ENCODE measurements around the gene CDC42SE2.
A peak's percentile ranks its signal among the peaks of the same experiment; 100 is the strongest.
"Not testable (repeated sequence)": the region's sequence is repeated elsewhere in the genome, so short reads cannot be mapped to it uniquely, and the experiment has no call there.

The CDC42SE2 gene

DNA sequence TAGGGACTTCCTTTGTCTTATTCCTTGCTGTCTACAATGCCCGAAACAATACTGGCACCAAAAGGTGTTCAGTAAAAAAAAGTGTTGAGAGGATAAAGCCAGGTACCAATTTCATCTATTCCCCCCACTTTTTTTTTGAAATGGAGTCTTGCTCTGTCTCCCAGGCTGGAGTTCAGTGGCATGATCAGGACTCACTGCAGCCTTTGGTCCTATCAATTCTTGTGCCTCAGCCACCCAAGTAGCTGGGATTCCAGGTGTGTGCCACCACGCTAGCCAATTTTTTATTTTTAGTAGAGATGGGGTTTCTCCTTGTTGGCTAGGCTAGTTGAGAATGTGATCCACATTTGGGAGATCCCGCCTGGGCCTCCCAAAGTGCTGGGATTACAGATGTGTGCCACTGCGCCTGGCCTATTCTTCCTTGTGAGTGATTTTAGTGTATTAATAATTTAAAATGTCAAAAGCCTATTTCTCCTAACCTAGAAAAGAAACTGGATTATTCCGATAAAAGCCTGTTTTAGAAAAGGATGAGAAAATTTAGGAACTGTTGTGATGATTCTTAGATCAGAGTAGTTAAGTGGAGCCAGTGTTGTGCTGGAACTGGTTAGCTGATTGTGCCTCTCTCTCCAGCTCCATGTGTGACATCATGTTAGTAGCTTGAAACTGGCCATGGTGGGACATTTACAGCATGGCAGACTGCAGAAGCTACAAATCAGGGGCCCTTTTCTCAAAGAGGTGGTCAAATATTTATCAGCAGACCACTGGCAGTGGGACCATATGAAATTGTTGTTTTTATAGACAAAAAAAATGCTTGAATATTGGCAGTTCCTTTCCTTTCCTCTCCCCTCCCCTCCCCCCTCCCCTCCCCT lies 14.3 kb downstream of the CDC42SE2 start:
- peak; percentile 37 for DNase-seq (ENCODE audit: low read depth)

DNA sequence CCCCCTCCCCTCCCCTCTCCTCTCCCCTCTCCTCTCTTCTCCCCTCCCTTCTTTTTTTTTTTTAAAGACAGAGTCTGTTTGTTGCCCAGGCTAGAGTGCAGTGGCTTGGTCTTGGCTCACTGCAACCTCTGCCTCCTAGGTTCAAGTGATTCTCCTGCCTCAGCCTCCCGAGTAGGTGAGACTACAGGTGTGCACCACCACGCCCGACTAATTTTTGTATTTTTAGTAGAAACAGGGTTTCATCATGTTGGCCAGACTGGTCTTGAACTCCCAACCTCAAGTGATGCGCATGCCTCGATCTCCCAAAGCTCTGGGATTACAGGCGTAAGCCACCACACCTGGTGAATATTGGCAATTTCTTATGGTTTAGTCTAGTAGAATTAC lies 14.9 kb downstream of the CDC42SE2 start:
- DNase-seq (ENCODE audit: low read depth) = not testable (repeated sequence)

DNA sequence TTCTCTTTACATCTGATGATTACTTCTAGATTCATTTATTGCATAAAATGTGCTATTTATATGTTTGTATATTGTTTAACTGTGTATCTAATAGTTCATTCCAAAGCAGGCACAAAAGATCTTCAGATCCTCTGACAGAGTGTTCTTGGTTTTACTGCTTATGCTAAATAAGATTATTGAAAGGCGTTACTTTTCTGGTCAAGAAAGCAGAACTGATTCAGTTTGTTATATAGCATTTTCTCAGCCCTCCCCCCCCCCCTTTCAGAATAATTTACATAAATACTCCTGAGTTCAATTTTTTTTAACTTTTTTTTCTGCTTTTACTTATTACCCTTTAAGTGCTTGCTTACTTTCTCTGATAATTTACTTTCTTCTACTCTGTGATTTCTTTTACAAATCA lies 15.4 kb downstream of the CDC42SE2 start:
- DNase-seq (ENCODE audit: low read depth) = no peak

DNA sequence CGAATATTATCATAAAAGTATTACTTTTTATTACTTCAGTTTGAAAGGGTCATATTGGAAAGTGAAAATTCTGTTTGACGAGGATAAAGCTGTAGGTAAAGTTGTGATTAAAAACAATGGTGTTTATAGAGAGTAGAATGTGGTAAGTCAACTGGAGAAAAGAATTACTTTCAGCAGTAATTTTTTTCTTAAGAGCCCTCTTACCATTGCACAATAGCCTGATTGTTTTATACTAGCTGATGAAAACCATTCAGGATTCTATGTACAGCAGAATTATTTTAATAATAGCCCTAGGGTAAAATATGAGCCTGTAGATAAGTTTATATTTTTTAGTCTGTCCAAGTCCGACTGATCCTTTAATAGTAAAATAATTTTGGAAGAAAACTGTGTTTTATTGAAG lies 16.6 kb downstream of the CDC42SE2 start:
- DNase-seq (ENCODE audit: low read depth) = no peak

DNA sequence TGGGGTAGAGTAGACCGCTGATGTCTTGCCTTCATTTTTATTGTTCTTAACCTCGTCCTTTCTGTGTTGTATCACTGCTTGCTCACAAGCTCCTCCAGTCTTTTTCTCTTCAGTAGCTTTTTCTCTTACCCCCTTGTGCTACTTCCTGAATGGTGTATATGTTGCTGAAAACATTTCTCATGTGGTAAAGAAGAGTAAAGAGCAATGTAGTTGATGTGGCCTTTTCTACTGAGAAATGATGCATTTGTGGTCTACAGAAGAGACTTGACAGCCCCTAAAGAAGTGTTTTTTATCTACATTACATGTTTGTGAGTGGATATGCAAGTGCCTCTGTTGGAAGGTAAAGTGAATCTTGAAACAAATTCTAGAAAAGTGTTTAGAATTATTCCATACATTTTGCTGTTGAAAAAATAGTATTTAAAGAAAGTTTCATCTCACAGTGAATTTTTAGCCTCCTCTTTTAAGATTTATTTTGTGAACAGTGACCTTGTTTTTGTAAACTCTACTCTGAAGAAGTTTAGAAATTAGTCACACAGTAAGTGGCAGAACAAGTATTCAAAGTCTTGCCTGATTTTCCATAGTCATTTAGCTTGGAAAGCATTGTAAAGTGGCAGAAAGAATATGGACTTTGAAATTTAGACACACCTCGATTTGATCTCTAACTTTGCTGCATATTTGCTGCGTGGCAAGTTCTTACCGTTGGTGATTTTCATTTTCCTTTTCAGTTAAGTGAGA lies 17.4 kb downstream of the CDC42SE2 start:
- peak; percentile 24 for DNase-seq (ENCODE audit: low read depth)

DNA sequence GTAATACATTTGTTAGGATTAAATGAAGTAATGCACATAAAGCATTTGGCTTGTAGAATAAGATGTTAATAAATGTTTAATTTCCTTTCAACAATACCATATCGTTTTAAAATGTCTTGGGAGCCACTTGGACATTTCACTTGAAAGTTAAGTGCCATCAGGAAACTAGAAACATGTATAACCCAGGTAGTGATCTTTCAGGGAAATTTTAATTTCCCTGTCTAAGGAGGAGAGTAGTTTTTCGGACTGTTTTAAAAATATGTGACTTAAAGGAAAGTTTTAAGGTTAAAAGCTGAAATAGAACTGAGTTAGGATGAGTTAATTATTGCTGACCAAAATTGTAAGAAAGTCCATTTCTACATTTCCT lies 18.0 kb downstream of the CDC42SE2 start:
- DNase-seq (ENCODE audit: low read depth) = no peak

DNA sequence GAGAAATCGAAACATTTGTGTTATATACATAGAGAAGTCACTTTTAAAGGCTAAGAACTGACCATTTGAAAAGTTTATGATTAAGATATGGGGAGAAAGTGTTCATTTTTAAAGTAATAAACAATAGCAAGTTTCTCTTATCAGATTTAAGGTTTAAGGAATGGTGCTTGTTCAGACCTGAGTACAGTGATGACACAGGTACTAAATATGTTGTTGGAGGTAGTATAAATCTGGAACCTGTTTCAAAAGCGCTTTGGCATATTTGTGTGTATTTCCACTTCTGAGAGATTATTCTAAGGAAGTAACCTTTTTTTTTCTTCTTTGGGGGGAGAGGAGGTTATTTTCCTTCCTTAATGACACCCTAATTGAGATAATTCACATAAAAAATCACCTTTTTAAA lies 18.4 kb downstream of the CDC42SE2 start:
- no peak for DNase-seq (ENCODE audit: low read depth)

DNA sequence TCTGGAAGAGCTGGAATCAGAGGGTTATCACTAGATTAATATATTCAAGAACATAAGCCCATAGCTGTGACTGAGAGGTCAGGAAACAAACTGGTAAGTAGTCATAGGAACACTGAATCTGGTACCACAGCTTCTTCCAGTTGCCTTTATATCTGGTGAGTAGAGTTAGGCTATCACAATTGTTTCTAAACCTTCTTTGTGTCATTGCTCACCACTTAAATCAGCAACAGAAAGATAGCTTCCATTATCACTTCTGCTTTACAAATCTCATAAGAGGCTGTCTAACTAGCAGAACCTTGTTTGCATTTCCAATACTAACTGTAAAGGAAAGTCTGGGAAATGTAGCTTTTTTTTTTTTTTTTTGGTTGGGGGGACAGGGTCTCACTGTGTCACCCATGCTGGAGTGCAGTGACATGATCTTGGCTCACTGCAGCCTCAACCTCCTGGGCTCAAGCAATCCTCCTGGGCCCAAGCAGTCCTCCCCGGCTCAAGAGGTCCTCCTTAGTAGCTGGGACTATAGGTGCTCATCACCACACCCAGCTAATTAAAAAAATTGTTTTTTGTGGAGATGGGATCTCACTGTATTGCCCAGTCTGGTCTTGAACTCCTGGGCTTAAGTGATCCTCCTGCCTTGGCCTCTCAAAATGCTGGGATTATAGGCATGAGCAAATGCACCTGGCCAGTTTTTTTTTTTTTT lies 22.0 kb downstream of the CDC42SE2 start:
- DNase-seq (ENCODE audit: low read depth) = no peak

DNA sequence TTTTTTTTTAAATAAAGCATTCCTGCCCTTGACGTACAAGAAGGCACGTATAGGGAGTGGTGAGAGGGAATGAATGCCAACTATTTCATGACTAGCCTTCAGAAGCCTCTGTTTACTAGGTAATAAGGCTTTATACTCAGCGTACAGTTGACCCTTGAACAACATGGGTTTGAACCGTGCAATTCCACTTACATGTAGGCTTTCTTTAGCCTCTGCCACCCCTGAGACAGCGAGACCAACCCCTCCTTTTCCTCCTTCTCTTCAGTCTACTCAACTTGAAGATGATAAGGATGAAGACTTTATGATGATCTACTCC lies 22.5 kb downstream of the CDC42SE2 start:
- DNase-seq (ENCODE audit: low read depth) = no peak

DNA sequence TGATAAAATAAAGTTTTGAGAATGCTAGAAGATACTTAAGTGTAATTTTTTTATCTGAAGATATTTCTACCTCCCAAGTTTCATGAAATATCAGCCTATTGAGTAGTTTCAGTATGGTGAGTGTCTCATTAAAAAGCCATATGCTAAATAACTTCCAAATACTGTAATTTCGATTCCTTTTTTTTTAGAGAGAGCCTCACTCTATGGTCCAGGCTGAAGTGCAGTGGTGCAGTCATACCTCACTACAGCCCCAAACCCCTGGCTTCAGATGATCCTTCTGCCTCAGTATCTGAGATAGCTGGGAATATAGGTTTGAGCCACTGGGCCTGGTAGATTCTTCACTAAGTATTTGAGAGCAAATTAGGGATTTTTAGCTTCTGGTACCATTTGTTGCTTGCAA lies 24.5 kb downstream of the CDC42SE2 start:
- no peak for DNase-seq (ENCODE audit: low read depth)

DNA sequence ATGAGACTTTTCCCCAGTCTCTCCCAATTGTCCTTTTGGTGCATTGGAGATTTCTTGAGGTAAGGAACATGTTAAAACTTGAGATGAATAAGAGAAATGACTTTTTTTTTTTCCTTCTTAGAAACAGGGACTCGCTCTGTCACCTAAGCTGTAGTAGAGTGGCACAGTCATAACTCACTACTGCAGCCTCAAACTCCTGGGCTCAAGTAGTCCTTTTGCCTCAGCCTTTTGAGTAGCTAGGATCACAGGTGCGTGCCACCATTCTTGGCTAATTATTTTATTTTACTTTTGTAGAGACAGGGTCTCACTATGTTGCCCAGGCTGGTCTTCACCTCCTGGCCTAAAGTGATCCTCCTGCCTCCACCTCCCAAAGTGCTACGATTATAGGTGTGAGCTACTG lies 25.9 kb downstream of the CDC42SE2 start:
- no peak for DNase-seq (ENCODE audit: low read depth)

DNA sequence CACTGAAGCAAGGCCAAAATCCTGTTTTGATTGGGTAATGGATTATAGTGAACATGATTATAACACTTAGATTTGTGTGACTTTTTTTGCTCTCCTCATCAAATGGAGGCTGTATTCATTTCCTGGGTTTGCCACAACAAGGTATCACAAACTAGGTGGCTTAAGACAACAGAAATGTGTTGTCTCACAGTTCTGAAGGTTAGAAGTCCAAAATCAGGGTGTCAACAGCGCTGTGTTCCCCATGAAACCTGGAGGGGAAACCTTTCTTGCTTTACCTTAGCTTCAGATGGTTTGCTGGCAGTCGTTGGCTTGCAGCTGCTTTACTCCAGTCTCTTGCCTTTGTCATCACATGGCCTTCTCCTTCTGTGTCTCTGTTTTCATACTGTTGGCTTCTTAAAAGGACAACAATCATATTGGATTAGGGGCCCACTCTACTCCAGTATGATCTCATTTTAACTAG lies 32.4 kb downstream of the CDC42SE2 start:
- DNase-seq (ENCODE audit: low read depth) = no peak

DNA sequence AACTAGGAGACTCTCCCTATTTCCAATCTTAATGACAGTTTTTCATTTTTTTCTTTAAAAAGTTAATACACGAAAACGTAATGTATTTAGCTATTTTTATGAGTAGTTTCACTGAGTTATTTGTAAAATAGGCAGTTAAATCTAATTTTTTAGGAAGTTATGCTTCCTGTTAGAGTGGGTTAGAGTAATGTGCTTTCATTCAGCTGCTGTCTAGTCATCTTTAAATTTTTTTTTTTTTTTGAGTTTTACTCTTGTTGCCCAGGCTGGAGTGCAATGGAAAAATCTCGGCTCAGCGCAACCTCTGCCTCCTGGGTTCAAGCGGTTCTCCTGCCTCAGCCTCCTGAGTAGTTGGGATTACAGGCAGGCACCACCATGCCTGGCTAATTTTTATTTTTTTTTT lies 34.0 kb downstream of the CDC42SE2 start:
- DNase-seq (ENCODE audit: low read depth) = no peak

DNA sequence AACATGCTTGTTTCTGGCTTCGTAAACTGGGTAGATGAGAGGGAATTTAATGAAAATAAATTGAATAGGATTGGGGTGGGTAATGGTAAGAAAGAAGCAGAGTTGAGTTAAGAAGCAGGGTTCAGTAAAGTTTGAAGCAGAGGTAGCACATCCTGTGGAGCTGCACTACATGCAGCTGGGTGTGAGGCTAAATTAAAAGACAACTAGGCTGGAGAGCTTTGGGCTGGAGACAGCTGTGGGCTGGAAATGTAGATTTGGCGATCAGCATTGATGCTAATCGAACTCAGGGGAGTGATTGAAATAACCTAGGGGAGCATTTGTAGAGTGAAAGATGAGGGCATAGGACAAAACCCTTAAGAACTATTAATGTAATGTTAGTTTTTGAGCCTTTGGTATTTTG lies 35.6 kb downstream of the CDC42SE2 start:
- no peak for DNase-seq (ENCODE audit: low read depth)

DNA sequence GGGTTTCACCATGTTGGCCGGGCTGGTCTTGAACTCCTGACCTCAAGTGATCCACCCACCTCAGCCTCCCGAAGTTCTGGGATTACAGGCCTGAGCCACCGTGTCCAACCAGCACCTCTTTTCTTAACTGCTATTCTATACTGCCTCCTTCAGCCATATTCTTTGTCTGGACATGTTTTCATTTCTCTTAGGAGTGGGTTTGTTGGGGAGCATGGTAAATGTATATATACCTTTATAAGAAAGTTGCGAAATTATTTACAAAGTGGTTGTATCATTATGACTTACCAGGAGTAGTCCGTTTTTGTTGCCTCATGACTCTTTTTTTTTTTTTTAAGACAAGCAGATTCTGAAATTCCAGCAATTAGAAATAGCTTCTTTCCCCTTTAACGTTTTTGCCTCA lies 38.7 kb downstream of the CDC42SE2 start:
- DNase-seq (ENCODE audit: low read depth) = no peak

DNA sequence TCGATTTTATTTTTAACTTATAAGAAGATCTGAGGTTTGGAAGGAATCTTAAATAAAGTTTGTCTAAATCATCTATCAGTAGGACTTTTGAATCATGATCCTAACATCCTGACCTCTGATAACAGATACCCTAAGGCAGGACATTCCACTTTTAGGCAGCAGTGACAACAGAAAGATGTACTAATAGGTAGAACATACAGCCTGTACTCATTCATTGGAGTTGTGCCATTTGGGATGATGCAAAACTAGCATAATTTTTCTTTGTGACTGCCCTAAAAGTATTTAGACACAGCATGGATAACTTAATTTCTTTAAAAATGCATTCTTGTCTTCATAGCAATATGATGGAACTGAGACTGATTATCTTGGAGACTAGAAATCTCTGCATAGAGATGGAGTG lies 39.7 kb downstream of the CDC42SE2 start:
- DNase-seq (ENCODE audit: low read depth) = peak; percentile 73

DNA sequence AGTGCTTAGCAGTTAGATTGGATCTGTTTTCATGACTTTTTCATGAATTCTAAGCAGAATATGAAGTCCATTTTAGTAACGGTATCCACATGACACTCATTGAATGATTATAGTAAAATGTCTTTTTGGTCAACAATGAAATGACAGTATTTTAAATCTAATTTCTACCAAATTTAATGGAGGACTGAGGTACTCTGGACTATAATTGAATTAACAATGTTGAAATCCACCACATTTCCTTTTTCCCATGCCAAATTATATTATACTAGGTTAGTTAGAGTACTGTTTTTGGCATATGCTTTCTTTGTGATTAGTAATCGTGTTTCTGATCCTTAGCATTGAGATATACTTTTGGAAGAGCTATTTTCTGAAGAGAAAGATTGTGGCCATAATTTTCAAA lies 40.6 kb downstream of the CDC42SE2 start:
- no peak for DNase-seq (ENCODE audit: low read depth)

DNA sequence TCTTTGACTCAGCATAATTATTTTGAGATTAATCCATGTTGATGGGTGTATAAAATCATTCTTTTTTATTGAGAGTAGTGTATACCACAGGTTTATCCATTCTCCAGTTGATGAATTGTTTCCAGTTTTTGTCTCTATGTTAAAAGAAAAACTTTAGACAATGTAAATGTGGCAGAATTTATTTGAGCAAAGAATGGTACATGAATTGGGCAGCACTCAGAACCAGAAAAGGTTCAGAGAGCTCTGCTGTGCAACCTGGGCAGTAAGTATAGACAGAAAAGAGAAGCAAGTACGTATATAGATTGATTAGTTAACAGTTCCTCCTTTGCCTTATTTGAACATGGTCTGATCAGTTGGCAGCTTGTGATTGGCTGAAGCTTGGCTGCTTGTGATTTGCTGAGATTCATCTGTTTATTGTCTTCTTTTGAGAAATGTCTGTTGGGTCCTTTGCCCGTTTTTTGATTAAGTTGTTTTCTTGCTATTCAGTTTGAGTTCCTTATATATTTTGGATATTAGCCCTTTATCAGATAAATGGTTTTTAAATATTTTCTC lies 41.4 kb downstream of the CDC42SE2 start:
- no peak for DNase-seq (ENCODE audit: low read depth)

DNA sequence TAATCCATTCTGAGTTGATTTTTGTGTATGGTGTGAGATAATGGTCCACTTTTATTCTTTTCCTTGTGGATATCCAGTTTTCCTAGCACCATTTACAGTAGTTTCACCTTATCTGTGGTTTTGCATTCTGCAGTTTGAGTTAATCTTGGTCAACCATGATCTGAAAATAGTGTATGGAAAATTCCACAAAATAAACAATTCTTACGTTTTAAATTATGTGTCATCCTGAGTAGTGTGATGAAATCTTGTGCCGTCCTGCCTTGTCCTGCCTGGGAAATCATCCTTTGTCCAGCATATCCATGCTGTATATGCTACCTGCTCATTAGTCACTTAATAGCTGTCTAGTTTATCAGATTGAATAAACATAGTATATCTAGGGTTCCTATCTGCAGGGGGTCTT lies 42.1 kb downstream of the CDC42SE2 start:
- peak; percentile 46 for DNase-seq (ENCODE audit: low read depth)

DNA sequence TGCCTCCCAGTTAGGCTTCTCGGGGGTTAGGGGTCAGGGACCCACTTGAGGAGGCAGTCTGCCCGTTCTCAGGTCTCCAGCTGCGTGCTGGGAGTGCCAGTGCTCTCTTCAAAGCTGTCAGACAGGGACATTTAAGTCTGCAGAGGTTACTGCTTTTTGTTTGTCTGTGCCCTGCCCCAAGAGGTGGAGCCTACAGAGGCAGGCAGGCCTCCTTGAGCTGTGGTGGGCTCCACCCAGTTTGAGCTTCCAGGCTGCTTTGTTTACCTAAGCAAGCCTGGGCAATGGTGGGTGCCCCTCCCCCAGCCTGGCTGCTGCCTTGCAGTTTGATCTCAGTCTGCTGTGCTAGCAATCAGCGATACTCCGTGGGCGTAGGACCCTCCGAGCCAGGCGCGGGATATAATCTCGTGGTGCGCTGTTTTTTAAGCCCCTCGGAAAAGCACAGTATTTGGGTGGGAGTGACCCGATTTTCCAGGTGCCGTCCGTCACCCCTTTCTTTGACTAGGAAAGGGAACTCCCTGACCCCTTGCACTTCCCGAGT lies 48.5 kb downstream of the CDC42SE2 start:
- DNase-seq (ENCODE audit: low read depth) = not testable (repeated sequence)

DNA sequence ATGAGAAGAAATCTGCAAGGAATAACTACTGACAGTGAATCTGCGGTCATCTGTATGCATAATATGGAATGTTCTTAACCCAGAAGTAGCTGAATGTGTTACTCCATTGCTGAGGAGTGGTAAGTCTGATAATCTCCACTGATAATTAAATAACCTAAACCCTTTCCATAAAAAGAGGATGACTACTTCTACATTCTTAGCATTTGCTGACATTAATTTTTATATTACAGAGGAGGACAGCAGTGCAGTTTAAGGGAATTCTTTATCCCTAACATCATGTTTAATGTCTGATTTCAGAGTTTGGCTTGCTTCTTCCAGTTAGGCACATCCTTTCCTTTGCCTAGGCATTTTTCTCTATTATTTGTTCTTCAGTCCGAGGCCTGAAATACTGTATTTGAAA lies 52.2 kb downstream of the CDC42SE2 start:
- peak; percentile 36 for DNase-seq (ENCODE audit: low read depth)

DNA sequence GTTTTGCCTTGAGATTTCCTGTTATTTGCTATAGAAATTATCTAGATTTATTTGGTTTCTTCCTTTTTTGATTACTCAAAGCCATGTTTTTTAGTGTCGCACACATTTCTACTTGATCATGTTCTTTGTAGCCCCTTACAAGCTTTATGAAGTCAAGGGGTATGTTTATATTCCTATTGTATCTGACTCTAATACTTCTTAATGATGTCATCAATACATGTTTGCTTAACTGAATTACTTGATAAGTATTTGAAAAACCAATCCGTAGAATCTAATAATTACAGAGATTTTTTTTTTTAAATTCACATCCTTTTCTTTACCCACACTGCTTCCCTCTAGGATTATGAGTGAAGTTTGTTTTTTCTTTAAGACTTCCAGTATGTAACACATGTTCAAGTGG lies 53.0 kb downstream of the CDC42SE2 start:
- no peak for DNase-seq (ENCODE audit: low read depth)

DNA sequence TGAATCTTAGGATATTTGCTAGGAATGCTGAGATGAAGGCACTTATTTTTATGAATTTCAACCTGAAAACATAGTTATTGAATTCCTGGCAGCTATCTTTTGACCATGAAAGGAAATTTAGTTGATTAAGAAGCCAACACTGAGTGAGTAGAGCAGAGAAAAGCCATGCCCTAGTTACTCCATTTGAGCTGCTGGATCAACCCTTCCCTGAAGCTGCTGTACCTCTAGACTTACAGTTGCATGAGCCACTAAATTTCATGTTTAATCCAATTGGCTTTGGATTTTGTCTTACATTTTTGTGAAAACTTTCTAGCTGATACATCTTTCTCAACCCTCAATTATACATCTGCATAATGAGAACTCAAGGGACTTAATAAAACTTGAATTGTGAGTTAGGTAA lies 54.6 kb downstream of the CDC42SE2 start:
- DNase-seq (ENCODE audit: low read depth) = no peak
